SK-N-DZ (cell line): ENCODE measurements around the gene ATP5ME. TPM values are rescaled to one million over a fixed set of nuclear protein-coding genes. Genes with fewer than 3 reads are reported as not detected.
A peak's percentile ranks its signal among the peaks of the same experiment; 100 is the strongest.
"Not testable (repeated sequence)": the region's sequence is repeated elsewhere in the genome, so short reads cannot be mapped to it uniquely, and the experiment has no call there.

ENCODE experiments used
- DNase-seq: peaks from one replicate; pipeline ENCODE4 v3.0.0-alpha.2; 2015; ENCODE audit warnings: low spot score
- polyA plus RNA-seq, 2 experiments: library from polyadenylated mRNA; depleted of rRNA; stranded (reverse); fragments of >200 nt; gene quantifications; 2 replicates each; pipeline ENCODE4 v1.2.3, GENCODE V29; 2014

ATP5ME gene, protein sequence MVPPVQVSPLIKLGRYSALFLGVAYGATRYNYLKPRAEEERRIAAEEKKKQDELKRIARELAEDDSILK
- 121 and 140 TPM in 2 replicates for polyA plus RNA-seq (2014; cell fraction: cytosol; rRNA removed)
- polyA plus RNA-seq (2014; cell fraction: nucleus; rRNA removed): 74.1 and 256 TPM in 2 replicates

DNA sequence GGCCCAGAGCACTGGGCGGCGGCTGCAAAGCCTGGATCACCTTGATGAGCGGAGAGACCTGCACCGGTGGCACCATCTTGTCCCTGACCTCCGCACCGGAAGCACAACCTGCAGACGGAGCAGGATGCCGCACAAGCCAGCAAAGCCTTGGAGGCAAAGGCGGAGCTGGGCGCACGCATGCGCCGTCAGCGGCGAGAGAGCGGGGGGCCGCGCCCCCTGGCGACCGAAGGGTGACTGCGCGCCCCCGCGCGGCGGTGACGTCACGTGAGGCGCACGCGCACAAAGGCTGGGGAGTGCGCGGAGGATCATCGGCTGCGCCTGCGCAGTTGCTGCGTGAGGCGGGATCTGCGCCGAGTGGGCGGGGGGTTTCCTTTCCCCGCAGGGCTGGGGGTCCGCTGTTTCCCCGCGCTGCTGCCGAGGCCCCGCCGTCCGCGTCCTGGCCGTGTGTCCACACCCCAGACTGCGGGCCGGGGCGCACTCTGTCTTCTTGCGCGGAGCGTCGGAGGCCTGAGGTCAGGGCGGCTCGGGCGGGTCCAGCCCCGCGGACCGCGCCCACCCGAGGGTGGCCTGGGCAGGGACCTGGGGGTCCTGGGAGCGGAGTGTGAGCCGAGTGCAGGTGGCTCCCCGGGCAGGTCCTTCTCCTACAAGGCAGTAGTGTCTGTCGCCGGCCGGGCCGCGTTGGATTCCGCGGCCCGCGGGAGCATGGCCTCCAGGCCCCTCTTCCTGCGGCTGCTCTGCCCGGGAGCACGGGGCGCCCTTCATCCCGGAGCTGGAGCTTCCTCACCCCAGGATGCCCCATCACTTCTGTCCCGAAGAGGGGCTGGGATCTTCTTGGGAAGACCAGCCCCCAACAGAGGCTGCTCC is at the start of gene ATP5ME, which contains the start of gene MYL5:
Gene ATP5ME (minus strand): TSS at position 105 of the 864 bp plus-strand sequence. CDS start 29 bp downstream, at position 76.
Gene MYL5 (plus strand): TSS at position 371 of the 864 bp plus-strand sequence. CDS start 3,485 bp downstream, outside the sequence.
- peak; percentile 94 for DNase-seq

DNA sequence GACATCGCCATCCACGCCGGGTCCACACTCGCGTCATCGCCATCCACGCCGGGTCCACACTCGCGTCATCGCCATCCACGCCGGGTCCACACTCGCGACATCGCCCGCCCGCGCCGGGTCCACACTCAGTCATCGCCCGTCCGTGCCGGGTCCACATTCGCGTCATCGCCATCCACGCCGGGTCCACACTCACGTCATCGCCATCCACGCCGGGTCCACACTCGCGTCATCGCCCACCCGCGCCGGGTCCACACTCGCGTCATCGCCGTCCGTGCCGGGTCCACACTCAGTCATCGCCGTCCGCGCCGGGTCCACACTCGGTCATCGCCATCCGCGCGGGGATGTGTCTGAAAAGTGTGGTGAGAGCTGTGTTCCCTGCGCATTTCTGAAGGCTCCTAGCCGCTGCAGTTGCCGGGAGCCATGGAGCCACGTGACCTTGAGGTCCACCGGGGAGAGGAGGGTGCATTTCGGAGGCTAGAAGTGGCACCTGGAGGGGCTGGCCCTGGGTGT is 48.8 kb upstream of the ATP5ME start:
- DNase-seq: no peak

DNA sequence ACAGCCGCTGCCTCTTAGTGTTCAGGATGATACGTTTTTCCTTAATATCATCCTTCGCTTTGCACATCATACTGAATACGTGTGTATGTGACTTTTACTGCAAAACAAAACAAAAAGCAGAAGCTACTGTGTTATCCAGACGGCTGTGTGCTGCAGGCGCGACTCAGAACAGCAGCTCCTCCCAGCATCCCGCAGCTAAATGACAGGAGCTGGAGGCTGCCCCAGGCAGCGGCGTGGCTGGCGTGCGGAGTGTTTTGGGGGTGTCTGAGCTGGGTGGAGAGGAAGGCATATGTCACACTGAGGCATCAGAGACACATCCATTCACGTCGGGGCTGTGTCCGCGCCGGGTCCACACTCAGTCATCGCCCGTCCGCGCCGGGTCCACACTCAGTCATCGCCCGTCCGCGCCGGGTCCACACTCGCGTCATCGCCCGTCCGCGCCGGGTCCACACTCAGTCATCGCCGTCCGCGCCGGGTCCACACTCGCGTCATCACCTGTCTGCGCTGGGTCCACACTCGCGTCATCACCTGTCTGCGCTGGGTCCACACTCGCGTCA is 48.2 kb upstream of the ATP5ME start:
- DNase-seq: no peak

DNA sequence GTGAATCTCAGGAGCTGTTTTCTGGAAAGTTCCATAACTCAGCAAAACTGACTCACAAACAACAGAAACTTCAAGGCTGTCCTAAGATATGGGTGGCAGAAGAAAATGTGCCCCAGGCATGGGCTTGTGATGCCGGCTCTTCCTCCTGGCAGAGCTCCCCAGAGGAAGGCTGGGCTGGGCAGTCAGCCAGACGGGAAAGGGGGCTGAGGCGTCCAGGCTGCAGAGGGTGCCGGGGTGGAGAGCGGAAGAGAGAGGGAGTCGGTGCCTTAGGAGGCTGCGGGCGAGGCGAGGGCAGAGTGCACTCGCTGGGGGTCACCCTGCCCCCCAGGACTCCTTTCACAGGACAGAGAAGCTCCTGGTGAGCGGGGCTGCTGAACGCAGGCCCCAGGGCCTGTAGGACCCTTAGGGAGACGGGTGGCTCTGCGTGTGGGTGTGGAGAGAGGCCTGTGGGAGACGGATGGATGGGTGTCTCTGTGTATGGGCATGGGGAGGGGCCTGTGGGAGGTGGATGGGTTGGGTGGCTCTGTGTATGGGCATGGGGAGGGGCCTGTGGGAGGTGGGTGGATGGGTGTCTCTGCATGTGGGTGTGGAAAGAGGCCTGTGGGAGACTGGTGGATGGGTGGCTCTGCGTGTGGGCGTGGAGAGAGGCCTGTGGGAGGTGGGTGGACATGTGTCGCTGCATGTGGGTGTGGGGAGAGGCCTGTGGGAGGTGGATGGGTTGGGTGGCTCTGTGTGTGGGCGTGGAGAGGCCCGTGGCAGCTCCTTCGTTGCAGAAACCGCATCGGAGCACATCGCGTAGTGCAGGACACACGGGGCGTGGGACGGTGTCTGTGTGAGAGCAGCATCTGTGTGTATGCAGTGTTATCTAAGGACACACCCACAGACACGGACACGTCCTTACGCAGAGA is 47.4 kb upstream of the ATP5ME start:
- DNase-seq: no peak

DNA sequence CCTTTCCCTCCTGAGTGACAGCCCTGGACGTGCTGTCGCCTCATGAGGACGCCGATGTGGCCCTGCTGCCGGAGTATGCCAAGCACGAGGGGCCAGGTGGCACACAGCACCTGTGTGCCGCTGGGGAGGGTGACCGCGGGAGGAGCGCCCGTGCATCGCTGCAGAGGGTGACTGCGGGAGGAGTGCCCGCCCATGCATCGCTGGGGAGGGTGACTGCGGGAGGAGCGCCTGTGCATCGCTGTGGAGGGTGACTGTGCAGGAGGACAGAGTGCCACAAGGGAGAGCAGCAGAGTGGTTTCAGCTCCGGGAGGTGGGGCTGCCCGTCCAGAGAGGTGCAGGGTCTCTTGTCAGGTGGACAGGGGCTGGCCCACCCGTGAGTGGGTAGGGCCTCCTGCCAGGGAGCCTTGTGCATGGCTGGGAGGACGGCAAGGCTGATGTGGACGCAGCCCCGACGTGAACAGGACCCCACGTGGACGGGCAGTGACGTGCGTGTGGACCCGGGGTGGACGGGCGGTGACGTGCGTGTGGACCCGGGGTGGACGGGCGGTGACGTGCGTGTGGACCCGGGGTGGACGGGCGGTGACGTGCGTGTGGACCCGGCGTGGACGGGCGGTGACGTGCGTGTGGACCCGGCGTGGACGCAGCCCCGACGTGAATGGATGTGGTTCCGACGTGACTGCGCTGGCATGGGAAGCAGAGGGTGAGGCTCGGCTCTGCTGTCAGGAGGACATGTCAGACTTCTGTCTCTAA is 46.2 kb upstream of the ATP5ME start:
- no peak for DNase-seq

DNA sequence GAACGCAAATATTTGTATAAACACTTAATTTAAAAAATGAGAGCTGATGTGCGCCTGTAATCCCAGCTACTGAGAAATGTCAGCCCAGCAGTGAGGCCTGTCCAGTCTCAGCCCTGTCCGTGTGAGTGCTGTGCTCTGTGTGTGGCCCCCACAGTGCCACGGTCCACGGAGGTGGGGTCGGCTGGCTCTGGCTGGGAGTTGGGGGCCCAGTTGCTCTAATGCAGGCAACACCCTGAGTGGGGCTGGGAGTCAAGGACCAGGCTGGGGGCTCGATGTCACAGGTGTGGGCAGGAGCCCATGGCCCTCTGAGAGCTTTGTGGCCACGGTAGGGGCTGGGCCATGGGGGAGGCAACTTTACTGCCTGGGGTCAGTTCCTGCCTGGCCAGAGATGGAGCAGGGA is 44.4 kb upstream of the ATP5ME start:
- DNase-seq: no peak

DNA sequence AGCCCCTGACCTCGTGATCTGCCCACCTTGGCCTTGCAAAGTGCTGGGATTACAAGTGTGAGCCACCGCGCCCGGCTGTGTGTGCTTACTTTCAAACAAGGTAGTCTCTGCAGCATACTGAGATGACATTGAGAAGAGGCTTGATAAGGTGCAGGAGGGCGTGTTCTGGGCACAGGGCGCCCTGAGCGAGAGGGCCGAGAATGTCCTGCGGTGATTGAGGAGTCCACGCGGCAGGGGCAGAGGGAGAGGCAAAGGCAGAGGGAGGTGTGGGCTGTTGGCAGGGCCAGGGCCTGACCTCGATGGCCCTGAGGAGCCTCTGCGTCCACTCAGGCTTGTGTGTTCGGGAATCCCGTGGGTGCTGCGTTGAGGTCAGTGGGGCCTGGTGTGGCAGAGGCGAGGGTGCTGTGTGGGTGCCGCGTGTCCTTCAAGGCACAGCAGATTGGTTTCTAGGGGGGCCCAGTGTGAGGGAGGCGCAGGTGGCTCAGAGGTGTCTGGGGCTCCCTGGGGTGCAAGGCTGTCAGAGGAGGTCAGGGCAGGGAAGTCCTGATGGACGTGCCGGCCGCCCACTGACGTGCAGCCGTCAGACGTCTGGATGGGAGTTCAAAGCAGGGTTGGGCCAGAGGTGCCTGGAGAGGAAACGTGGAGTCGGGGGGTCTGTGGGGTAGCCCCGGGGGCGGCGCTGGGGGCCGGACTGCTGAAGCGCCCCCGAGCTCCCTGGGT is 43.7 kb upstream of the ATP5ME start:
- no peak for DNase-seq

DNA sequence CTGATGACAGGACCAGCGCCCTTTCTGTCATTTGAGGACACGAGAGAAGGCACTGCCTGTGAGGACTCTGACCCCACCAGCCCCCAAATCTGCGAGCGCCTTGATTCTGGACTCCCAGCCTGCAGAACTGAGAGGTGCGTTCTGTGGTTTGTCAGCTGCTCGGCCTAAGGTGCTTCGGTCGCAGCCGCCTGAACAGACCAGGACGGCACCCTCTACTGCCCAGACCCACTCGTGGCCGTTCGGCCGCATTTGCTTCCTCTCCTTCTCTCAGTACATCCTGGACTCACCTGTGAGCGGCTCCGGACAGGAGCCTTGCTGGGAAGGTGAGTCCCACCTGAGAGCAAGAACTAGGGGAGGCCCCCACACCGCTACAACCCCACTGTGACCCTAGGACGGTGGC is 40.0 kb upstream of the ATP5ME start:
- no peak for DNase-seq

DNA sequence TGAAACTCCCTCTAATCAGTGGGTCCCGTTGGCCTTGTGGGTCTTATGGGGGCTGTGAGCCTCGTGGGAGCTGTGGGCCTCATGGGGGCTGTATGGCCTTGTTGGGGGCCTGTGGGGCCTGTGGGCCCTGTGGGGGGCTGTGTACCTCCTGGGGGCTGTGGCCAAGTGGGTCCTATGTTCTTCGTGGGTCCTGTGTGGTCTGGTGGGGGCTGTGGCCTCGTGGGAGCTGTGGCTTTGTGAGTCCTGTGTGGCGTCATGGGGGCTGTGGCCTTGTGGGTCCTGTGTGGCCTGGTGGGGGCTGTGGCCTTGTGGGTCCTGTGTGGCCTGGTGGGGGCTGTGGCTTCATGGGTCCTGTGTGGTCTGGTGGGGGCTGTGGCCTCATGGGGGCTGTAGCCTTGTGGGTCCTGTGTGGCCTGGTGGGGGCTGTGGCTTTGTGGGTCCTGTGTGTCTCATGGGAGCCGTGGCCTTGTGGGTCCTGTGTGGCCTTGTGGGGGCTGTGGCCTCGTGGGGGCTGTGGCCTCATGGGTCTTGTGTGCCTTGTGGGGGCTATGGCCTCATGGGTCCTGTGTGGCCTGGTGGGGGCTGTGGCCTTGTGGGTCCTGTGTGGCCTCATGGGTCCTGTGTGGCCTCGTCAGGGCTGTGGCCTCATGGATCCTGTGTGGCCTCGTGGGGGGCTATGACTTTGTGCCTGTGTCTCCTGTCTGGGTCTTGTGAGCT is 39.0 kb upstream of the ATP5ME start:
- DNase-seq: no peak

DNA sequence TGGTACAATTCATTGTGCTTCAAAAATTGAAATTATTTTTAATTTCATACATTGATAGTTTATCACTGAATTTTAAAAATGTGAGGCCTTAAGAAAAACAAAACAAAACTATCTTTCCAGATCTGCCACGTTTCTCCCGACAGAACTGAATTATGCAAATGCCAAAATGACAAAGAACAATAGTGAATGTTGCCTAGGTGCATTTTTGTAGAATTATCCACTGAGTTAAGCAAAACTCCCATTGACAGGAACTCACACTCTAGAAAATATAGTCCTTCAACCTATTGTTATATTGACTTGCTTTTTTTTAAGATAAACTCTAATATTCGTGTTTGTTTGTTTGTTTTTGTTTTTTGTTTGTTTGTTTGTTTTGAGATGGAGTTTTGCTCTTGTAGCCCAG is 38.0 kb upstream of the ATP5ME start:
- no peak for DNase-seq

DNA sequence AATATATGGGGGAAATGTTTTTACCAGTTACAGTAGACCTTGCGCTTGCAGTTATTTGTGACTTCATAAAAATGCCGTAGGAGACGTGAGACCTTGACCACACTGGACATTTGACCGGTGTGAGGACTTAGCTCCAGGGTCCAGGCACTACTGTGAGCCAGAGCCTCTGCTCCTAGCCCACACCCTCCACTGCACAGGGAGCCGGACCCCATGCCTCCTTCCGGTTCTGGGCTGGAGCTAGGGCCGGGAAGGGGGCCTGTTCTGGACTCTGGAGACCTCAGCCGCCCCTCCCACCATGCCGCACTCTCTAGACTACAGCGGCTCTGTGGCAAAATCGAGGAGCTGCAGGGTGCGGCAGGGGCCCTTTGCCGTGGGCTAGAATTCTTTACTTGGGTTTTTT is 36.8 kb upstream of the ATP5ME start:
- no peak for DNase-seq

DNA sequence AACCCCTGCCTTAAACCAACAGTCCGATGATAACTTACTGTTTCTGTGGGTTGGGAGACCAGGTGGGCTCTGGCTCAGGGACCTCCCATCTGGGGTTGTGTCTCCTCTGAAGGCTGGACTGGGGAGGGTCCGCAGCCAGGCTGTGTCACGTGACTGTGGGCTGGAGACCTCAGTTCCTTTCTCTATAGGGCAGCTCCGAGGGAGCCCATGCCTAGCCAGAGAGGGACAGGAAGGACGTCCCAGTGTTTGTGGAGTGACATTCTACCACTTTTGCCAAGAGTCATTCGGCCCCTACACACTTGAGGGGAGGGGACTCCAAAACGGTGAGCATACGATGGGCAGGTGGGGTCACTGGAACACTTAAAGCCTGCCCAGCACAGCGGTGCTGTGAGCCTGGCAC is 36.0 kb upstream of the ATP5ME start:
- DNase-seq: no peak

DNA sequence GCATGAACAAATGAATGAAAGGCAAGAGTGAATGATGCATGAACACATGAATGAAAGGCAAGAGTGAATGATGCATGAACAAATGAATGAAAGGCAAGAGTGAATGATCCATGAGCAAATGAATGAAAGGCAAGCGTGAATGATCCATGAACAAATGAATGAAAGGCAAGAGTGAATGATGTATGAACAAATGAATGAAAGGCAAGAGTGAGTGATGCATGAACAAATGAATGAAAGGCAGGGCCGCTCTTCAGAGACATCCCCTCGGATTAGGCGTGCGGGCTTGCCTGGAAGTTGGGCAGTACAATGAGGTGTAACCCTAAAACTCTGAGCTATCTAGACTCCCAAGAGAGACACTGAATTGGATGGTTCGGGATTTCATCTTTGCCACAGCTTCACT is 35.3 kb upstream of the ATP5ME start:
- DNase-seq: no peak

DNA sequence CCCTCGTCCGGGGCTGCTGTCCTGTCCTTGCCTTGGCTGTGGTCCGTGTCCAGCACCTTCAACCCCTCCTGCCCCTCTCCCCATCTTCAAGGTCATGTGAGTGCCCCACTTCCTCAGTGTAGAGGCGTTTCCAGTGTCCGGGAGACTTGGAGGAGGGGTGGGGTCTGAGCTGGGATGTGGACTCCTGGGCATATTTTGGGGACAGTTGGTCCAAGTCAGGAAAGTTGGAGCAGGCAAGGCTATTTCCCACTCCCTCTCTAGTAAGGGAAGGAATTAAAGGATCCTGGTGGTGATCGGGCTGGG is 34.5 kb upstream of the ATP5ME start:
- DNase-seq: no peak

DNA sequence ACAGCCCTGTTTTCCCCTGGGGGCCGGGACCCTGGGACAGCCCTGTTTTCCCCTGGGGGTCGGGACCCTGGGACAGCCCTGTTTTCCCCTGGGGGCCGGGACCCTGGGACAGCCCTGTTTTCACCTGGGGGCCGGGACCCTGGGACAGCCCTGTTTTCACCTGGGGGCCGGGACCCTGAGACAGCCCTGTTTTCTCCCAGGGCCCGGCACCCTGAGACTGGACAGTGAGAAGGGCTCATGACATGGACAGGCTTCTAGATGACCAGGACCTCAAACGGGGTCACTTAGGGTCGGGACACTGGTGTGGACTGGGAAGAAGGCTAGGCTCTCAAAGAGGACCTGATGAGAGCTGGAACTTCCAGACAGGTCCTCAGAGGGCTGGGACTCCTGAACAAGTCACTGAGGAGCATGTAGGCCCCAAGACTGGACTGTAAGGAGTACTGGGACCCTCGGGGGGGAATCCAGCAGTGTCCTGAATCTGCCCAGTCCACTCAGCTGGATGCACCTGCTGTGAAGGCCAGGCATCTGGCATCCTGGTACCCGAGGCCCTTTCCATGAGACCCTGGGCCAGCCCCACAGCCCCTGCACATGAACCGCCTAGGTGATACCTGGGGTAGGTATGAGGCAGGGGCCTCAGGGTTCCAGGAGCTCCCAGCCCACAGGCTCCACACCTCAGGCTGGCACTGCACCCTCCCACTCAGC is 34.0 kb upstream of the ATP5ME start:
- DNase-seq: no peak

DNA sequence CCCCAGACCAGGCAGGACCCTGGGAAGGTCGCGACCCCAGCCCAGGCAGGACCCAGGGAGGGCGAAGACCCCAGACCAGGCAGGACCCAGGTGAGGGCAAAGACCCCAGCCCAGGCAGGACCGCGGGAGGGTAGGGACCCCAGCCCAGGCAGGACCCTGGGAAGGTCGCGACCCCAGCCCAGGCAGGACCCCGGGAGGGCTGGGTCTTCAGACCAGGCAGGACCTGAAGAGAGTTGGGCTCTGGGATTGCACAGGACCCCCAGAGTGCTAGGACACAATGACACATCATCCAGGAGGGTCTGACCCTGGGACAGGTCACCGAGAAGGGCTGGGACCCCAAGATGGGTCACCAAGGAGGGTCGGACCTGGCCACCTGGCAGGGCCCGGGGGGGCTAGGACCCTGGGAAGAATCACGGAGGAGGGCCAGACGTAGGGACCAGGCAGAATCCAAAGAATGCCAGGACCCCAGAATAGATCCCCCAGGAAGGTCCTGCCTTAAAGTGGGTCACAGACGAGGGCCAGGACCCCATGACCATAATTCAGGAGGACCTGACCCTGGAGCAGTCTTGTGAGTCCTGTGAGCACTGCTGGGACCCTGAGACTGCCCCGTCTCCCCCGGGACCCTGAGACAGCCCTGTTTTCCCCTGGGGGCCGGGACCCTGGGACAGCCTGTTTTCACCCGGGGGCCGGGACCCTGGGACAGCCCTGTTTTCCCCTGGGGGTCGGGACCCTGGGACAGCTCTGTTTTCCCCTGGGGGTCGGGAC is 32.9 kb upstream of the ATP5ME start:
- no peak for DNase-seq

DNA sequence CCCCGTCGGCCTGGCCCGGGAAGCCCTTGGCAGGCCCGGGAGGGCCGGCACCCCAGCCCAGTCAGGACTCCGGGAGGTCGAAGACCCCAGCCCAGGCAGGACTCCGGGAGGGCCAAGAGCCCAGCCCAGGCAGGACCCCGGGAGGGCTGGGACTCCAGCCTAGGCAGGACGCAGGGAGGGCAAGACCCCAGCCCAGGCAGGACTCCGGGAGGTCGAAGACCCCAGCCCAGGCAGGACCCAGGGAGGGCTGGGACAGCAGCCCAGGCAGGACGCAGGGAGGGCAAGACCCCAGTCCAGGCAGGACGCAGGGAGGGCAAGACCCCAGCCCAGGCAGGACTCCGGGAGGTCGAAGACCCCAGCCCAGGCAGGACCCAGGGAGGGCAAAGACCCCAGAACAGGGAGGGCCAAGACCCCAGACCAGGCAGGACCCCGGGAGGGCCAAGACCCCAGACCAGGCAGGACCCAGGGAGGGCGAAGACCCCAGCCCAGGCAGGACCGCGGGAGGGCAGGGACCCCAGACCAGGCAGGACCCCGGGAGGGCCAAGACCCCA is 32.1 kb upstream of the ATP5ME start:
- not testable (repeated sequence) for DNase-seq
